ENCODE data around the gene SLC13A3.
A peak's percentile ranks its signal among the peaks of the same experiment; 100 is the strongest.

Gene SLC13A3

GRCh38 chr20:46557231-46557956, 93.9 kb downstream of the SLC13A3 start:
- peak; percentile 47 for DNase-seq (ENCODE audit: low read depth)

DNA sequence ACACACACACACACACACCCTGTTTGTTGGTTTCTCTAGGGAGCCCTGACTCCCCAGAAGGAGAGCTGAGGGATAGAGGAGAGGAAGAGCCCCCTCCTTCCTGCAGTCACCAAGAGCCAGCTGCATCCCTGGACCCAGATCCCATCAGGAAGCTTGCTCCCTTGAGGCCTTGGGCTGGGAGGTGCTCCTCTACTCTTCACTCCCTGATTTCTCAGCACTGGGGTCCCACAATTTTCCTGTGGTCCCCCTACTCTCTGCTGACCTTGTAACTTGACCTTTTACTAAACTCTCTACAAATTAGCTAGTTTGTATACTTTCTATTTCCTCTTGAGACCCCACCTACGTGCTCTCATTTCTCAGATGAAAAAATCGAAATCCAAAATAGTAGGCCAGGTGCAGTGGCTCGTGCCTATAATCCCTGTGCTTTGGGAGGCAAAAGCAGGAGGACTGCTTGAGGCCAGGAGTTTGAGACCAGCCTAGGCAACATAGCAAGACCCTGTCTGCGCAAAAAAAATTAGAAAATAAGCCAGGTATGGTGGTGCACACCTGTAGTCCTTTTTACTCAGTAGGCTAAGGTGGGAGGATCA, 95.8 kb downstream of the SLC13A3 start:
- no peak for DNase-seq (ENCODE audit: low read depth)

DNA sequence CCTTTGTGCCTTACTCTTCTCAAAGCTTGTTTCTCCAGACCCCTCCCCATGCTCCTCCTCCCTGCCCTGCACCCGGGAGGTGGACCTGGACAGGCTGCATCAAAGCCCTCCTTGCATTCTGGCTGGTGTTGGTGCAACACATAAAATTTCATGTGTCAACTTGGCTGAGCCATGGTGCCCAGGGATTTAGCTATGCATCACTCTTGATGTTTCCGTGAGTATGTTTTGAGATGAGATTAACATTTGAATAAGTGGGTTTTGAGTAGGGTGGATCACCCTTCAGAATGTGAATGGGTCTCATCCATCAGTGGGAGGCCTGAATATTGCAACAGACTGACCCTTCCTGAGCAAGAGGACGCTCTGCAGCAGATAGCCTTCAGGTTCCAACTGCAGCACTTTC, 96.4 kb downstream of the SLC13A3 start:
- no peak for DNase-seq (ENCODE audit: low read depth)

- no peak for DNase-seq (ENCODE audit: low read depth)
Measured at GRCh38 chr20:46553926-46554325, 97.3 kb downstream of the SLC13A3 start.

DNA sequence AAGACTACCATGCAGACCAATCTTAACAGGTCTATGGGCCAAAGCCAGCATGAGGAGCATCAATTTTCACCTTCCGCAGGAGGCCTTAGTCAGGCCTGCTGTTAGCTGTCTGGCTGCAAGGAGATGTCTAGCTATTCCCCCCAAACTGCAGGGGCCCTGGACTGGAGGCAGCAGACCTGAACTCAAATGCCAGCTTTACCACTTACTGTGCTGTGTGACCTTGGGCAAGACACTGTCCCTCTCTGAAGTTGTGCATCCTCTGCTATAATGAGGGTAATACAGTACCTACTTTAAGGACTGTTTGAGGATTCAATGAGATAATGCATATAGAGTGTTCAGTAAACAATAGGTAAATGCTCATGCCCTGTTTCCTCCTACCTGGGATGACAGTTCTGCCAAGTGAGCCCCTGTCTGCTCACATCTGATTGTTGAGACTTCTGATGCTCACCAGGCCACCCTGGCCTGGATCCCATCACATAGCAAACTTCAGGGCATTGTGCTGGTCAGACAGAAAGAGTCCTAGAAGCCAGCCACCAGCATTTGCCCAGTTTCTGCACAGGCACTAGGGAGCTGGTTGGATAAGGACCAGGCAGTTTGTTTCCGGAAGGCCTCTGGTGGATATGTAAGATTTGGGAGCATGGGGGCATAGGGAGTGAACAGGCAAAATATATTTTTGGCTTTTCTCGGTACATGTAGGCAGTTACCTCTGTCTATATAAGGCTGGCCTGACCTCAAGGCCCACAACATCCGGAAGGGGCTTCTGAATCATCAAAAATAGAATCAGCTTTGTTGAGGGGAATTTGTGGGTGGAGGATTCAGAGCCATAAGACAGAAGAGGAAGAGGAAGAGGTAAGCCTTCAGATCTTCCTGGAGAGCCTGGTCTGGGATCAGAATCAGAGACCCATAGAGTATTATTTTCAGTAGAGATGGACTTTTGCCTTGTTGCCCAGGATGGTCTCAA, 98.5 kb downstream of the SLC13A3 start:
- no peak for DNase-seq (ENCODE audit: low read depth)

GRCh38 chr20:46551522-46552381, 99.5 kb downstream of the SLC13A3 start:
- no peak for DNase-seq (ENCODE audit: low read depth)

- DNase-seq (ENCODE audit: low read depth), result no peak
Measured at GRCh38 chr20:46550461-46550860, 100.8 kb downstream of the SLC13A3 start, which contains the start of gene OCSTAMP. OCSTAMP (minus strand) TSS chr20:46550654; CDS start chr20:46550560, 94 bp downstream.

DNA sequence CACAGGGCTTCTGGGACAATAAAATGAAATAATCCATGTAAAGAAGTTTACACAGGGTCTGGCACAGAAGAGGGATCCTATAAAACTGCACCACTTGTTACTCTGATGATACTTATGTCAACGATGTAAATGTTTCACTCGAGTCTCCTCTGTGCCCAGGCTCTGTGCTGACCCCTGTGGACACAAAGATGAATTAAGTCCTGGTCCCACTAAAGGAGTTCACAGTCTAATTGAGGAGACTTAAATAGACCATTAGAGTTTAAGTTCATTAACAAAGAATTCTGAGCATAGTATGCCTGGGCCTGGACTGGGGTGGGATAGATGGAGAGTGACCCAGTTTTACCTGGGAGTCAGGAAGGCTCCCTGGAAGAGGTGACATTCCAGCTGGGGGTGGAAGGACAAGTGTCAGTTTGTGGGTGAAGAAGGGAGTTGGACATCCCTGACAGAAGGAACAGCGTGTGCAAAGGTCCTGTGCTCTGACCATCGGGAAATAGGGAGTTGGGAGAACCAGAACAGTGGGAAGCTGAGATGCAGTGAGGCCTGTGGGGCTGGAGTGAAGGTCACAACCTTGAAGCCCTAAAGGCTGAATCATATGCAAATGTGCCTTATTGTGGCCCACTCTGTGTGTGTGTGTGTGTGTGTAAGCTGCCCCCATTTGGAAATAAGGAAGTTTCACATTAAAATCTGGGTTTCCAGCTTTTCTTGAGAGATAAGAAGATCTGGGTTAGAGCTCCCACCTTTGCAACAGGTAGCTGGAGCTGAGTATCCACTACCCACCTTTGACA, 101.9 kb downstream of the SLC13A3 start:
- no peak for DNase-seq (ENCODE audit: low read depth)

GRCh38 chr20:46548688-46549087, 102.6 kb downstream of the SLC13A3 start:
- no peak for DNase-seq (ENCODE audit: low read depth)

DNA sequence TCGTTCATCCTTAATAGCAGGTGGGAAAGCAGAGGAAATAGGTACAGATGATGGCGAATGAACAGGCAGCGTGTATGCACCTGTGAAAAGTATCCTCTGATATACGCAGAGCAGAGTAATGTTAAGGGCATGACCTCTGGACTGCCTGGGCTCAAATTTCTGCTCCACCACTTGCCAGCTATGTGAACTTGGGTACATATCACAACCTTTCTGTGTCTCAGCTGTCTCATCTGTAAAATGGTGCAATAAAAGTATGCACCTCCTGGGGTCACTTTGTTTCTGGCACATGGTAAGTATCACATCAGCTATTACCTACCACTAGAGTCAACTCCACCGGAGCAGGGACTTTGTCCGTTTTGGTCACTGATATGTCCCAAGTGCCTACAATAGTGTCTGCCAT, 103.3 kb downstream of the SLC13A3 start:
- no peak for DNase-seq (ENCODE audit: low read depth)

DNA sequence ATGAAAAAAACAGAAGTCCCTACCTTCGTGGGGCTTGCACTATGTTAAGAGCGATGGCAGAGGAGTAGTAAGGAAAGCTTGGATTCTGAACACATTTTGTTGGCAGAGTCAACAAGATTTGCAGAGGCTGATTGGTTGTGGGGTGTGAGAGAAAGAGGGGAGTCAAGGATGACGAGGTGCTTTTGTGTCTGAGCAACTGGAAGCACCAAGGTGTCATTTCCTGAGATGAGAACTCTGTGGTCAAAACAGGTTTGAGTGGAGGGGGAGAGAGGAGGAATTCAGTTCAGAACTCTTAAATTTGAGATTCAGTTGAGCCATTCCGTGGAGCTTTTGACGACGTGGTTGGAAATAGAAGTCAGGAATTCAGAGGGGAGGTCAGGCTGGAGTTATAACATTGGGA, 104.3 kb downstream of the SLC13A3 start:
- DNase-seq (ENCODE audit: low read depth), result no peak

GRCh38 chr20:46546298-46546697, 105.0 kb downstream of the SLC13A3 start:
- DNase-seq (ENCODE audit: low read depth), result no peak

DNA sequence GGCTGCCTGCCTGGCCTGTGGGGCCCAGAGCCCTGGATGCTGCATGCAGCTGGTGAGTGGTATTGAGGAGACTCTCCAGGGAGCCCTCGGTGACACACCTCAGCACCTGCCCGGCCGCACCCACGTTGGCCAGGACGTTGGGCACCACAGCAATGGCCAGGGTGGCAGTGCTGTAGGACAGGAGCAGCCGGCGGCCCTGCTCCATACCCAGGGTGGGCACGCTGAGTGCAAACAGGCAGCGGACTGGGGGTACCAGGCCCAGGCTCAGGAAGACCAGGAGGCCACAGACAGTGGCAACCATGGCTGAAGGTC, 105.5 kb downstream of the SLC13A3 start:
- no peak for DNase-seq (ENCODE audit: low read depth)

DNA sequence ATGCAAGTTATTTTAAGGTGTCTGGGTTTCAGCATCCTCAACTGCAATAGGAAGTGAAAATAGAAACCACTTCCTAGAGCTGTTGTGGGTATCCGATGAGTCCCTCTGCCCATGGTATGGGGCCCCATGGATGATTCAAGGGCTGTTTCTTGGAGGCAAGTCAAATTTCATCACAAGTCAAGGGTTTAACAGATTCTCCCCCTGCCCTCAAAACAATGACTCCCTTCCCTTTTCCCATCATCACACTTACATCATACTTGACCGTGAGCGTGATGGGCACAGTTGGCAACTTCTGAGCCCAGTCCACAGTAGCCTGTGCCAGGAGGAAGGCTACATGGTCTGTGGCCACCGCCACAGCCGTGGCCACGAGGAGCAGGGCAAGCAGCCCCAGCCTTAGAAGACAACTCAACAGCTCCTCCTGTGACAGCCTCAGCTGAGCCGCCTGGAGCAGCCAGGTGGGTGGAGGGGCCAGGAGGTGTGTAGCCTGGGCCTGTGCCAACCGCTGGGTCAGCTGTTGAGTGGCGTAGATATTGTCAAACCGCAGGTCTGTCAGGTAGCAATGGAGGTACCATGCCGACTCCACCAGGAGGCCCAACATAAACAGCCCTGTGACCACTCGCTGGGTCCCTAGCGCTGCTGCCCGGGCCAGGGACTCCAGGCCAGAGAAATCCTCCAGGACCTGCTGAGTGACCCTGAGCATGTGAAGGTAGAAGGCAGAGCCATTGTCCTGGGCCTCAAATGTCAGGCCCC, 106.0 kb downstream of the SLC13A3 start:
- no peak for DNase-seq (ENCODE audit: low read depth)

DNA sequence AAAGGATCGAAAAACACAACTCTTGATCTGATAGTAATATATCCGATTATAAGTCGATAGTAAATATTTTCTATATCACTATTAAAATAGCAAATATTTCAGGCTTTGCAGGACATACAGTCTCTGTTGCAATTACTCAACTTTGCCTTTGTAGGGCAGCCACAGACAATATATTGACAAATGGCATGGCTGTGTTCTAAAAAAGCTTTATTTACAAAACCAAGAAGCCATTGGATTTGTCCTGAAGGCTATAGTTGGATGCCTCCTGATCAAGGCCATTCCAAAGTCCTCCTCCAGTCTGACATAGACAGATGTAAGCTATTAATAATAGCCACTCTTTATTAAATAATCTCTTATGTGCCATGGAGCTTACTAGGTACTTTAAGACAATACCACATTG, 106.7 kb downstream of the SLC13A3 start:
- no peak for DNase-seq (ENCODE audit: low read depth)

DNA sequence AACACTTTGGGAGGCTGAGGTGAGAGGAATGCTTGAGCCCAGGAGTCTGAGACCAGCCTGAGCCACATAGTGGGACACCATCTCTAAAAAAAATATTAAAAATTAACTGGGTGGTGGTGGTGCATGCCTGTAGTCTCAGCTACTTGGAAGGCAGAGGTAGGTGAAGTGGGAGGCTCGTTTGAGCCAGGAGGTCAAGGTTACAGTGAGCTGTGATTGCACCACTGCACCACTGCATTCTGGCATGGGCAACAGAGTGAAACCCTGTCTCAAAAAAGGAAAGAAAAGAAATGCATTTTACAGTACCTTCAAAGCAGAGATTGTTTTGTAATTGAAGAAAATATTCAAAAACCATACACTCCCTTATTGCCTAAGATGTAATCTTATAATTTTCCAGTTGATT, 107.3 kb downstream of the SLC13A3 start:
- no peak for DNase-seq (ENCODE audit: low read depth)

GRCh38 chr20:46543033-46543432, 108.2 kb downstream of the SLC13A3 start:
- no peak for DNase-seq (ENCODE audit: low read depth)

GRCh38 chr20:46541229-46541935, 109.9 kb downstream of the SLC13A3 start:
- DNase-seq (ENCODE audit: low read depth), result no peak

GRCh38 chr20:46539113-46539512, 112.1 kb downstream of the SLC13A3 start:
- no peak for DNase-seq (ENCODE audit: low read depth)

DNA sequence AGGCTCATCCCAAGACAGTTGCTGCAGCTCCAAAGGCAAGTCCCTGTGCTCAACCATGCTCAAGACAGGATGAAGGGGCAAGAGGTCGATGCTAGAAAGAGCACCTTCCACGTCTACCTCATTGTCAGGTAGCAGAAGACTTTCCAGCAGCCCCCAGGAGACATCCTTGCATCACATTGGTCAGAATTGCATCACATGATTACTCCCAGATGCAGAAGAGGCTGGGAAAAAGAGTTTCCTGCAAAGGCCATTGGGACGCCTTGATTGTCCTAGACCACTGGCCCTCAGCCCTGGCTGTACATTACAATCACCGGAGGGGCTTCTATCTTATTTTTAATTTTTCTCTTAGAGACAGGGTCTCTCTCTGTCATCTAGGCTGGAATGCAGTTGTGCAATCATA, 120.6 kb downstream of the SLC13A3 start:
- DNase-seq (ENCODE audit: low read depth), result no peak

Data from GM04503 (cell line).